T-cell (primary cell): Measurements from ENCODE around the gene CCDC102B. TPM values are rescaled to one million over a fixed set of nuclear protein-coding genes. Genes with fewer than 3 reads are reported as not detected.
"Not testable (repeated sequence)": the region's sequence is repeated elsewhere in the genome, so short reads cannot be mapped to it uniquely, and the experiment has no call there.

Experiments
- ATAC-seq, 4 experiments: fragments of 200-7000 bp in 3 of 4; fragments of 150-1000 bp in 1 of 4; cut with Tn5 transposase; replicated peaks in 1 of 4; 1 replicate in 3 of 4; 2 replicates in 1 of 4; pipeline ENCODE4 v1.10.0; 2021; ENCODE audit warnings: moderate library complexity in 3 of 4, mild to moderate bottlenecking in 2 of 4, moderate number of reproducible peaks in 1 of 4
- CTCF ChIA-PET, 2 donors: fragments of 300-600 bp; sonication (Branson Sonifier 250); formaldehyde crosslinking; loops; one replicate each; lab custom pipeline; 2022; ENCODE audit warnings: antibody characterized with exemption in 2 of 2; lab: Charles Lee
- POLR2A ChIA-PET, 2 donors: fragments of 300-600 bp; sonication (Branson Sonifier 250); formaldehyde crosslinking; loops; one replicate each; lab custom pipeline; 2022; ENCODE audit warnings: antibody characterized with exemption in 2 of 2; lab: Charles Lee
- DNase-seq, 35 experiments: peaks; one replicate each; pipeline versions ENCODE4 v3.0.0 to v3.0.0-alpha.2; 2013 to 2023
- H3K27ac ChIP-seq: one replicate; pipeline ENCODE4 v1.5.1; 2013; ENCODE audit warnings: low read length
- H3K27me3 ChIP-seq, 2 experiments: replicated peaks in 1 of 2; 1 replicate in 1 of 2; 2 replicates in 1 of 2; pipeline versions ENCODE4 v1.6.1 to v1.7.0; 2013; ENCODE audit warnings: low read length in 1 of 2, mixed read lengths in 1 of 2; ENCODE audit not compliant: control insufficient read depth in 2 of 2, insufficient read depth in 2 of 2; ENCODE audit errors: extremely low read depth in 1 of 2
- H3K36me3 ChIP-seq, 2 donors: 1 replicate in 1 of 2; 2 replicates in 1 of 2; pipeline versions ENCODE4 v1.6.1 to v1.7.0; 2013; ENCODE audit warnings: low read length in 1 of 2; ENCODE audit not compliant: control insufficient read depth in 2 of 2, insufficient read depth in 1 of 2; ENCODE audit errors: extremely low read depth in 1 of 2
- H3K4me1 ChIP-seq, 2 experiments: 1 replicate in 1 of 2; 2 replicates in 1 of 2; pipeline versions ENCODE4 v1.6.1 to v1.7.0; 2013; ENCODE audit warnings: low read length in 2 of 2, mixed read lengths in 1 of 2; ENCODE audit not compliant: insufficient read depth in 2 of 2, control insufficient read depth in 1 of 2; ENCODE audit errors: extremely low read depth in 1 of 2
- H3K4me3 ChIP-seq, 2 donors: 1 replicate in 1 of 2; 2 replicates in 1 of 2; pipeline versions ENCODE4 v1.5.1 to v1.7.0; 2013; ENCODE audit warnings: mild to moderate bottlenecking in 2 of 2, low read length in 1 of 2, moderate library complexity in 1 of 2; ENCODE audit not compliant: control insufficient read depth in 1 of 2; ENCODE audit errors: extremely low read depth in 1 of 2
- H3K9me3 ChIP-seq: 2 replicates; pipeline ENCODE4 v1.7.0; 2013
- H3K27ac Mint-ChIP-seq, 2 donors: one replicate each; pipeline ENCODE4 v1.8.0; 2020 to 2021; ENCODE audit warnings: mild to moderate bottlenecking in 2 of 2, mixed read lengths in 2 of 2
- H3K27me3 Mint-ChIP-seq, 2 donors: one replicate each; pipeline ENCODE4 v1.8.0; 2021 to 2022; ENCODE audit warnings: mixed read lengths in 2 of 2
- H3K36me3 Mint-ChIP-seq: one replicate; pipeline ENCODE4 v1.8.0; 2021; ENCODE audit warnings: mixed read lengths
- H3K4me1 Mint-ChIP-seq, 3 donors: one replicate each; pipeline ENCODE4 v1.8.0; 2020 to 2022; ENCODE audit warnings: mixed read lengths in 3 of 3, mild to moderate bottlenecking in 1 of 3
- H3K4me3 Mint-ChIP-seq, 3 donors: one replicate each; pipeline ENCODE4 v1.8.0; 2020 to 2022; ENCODE audit warnings: mild to moderate bottlenecking in 3 of 3, mixed read lengths in 3 of 3, moderate library complexity in 3 of 3
- H3K9me3 Mint-ChIP-seq, 3 donors: one replicate each; pipeline ENCODE4 v1.8.0; 2020 to 2022; ENCODE audit warnings: mixed read lengths in 3 of 3
- WGBS: methylation state at CpG from one replicate; pipeline ENCODE4 v1.1.5; 2013; ENCODE audit warnings: missing lambda C conversion rate; ENCODE audit not compliant: insufficient coverage; 5-methylcytosine and 5-hydroxymethylcytosine counted together
- total RNA-seq, 35 experiments: library from RNA in 6 of 35; stranded (reverse) in 6 of 35; fragments of 120-200 nt in 1 of 35; gene quantifications; one replicate each; pipeline versions ENCODE4 v1.2.1 to v1.2.4 and lab custom pipeline; 2013 to 2026

Gene CCDC102B
- total RNA-seq, 5 donors from 2014 or later (not counting 1 experiment from before 2014, with no cell fraction given), result 4.4 to 7.0 (median 6.1) TPM

DNA sequence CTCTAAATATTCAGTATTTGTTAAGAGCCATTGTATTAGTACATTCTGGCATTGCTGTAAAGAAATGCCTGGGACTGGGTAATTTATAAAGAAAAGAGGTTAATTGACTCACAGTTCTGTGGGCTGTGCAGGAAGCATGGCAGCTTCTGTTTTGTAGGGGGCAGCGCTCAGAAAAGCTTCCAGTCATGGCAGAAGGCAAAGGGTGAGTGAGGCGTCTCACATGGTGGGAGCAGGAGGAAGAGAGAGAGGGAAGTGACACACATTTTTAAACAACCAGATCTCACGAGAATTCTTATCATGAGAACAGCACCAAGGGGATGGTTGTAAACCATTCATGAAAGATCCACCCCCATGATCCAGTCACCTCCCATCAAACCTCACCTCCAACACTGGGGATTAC lies 13.8 kb upstream of the CCDC102B start:
- Histone ChIP-seq H3K4me3 (no peak overlapping the region), H3K9me3 (no peaks in the 10 kb centered on the region), H3K27ac (no peak overlapping the region), H3K27me3 (no peaks in the 10 kb centered on the region), H3K36me3 (no peaks in the 10 kb centered on the region), H3K4me1 (no peaks in the 10 kb centered on the region)
- Mint-ChIP-seq H3K4me3 (no peak overlapping the region), H3K4me1 (no peaks in the 10 kb centered on the region), H3K27me3 (no peaks in the 10 kb centered on the region), H3K9me3 (no peaks in the 10 kb centered on the region), H3K27ac (no peak overlapping the region), H3K36me3 (no peaks in the 10 kb centered on the region)
- DNase-seq (no peak), ATAC-seq (no peak)
- CTCF ChIA-PET, result no interaction called here
- POLR2A ChIA-PET, result no interaction called here
- no CpG with 5 or more reads among the region's 3 CpGs for WGBS

DNA sequence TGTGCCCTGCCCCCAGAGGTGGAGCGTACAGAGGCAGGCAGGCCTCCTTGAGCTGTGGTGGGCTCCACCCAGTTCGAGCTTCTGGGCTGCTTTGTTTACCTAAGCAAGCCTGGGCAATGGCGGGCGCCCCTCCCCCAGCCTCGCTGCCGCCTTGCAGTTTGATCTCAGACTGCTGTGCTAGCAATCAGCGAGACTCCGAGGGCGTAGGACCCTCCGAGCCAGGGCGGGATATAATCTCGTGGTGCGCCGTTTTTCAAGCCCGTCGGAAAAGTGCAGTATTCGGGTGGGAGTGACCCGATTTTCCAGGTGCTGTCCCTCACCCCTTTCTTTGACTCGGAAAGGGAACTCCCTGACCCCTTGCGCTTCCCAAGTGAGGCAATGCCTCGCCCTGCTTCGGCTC lies 7.6 kb upstream of the CCDC102B start:
- H3K27me3 Mint-ChIP-seq, DNase-seq, POLR2A ChIA-PET, H3K4me1 Mint-ChIP-seq, ATAC-seq, H3K36me3 ChIP-seq, H3K9me3 Mint-ChIP-seq, H3K9me3 ChIP-seq, H3K36me3 Mint-ChIP-seq, H3K4me3 Mint-ChIP-seq, H3K4me3 ChIP-seq, H3K27ac Mint-ChIP-seq, H3K4me1 ChIP-seq, H3K27ac ChIP-seq, CTCF ChIA-PET, H3K27me3 ChIP-seq: not testable (repeated sequence)
- WGBS, result 88% methylated on average over 12 of the region's 22 CpGs

DNA sequence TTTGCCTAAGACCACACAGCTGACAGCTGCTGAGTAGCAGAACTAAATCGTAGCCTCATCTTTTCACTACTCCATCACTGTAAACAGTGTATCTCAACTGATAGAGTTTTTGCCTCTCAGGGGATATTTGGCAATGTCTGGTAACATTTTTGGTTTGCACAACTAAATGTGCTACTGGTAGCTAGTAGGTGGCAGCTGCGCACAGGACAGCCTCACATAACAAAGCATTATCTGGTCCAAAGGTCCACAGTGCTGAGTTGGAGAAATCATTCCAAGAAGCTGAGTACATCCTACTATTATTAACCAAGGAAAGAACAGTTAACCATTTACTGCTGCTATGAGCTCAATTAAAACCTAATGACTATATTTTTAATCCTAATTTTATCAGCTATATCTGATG lies 6.1 kb upstream of the CCDC102B start:
- H3K27me3 Mint-ChIP-seq, result no peaks in the 10 kb centered on the region
- no CpG with 5 or more reads among the region's 2 CpGs for WGBS
- H3K36me3 ChIP-seq, result no peaks in the 10 kb centered on the region
- no peaks in the 10 kb centered on the region for H3K27me3 ChIP-seq
- no peak overlapping the region for H3K4me3 Mint-ChIP-seq
- no peaks in the 10 kb centered on the region for H3K36me3 Mint-ChIP-seq
- ChIA-PET CTCF (interaction anchor here in 1 of 2 donors (0.5 kb wide), 1 partner anchor 1641 kb away, joined by 4 read pairs; no protein-coding TSS in a partner anchor), POLR2A (interaction anchor here in 1 of 2 donors (0.6 kb wide), 1 partner anchor 38 kb away, joined by 3 read pairs; no protein-coding TSS in a partner anchor)
- H3K4me1 Mint-ChIP-seq, result no peaks in the 10 kb centered on the region
- H3K4me1 ChIP-seq, result no peaks in the 10 kb centered on the region
- DNase-seq, result no peak
- peaks cover 0 to 2% (median 0%) of the 10 kb centered on the region in 3 donors for H3K9me3 Mint-ChIP-seq
- no peak overlapping the region for H3K27ac ChIP-seq
- H3K27ac Mint-ChIP-seq, result no peak overlapping the region
- ATAC-seq, result no peak
- no peak overlapping the region for H3K4me3 ChIP-seq
- no peaks in the 10 kb centered on the region for H3K9me3 ChIP-seq

DNA sequence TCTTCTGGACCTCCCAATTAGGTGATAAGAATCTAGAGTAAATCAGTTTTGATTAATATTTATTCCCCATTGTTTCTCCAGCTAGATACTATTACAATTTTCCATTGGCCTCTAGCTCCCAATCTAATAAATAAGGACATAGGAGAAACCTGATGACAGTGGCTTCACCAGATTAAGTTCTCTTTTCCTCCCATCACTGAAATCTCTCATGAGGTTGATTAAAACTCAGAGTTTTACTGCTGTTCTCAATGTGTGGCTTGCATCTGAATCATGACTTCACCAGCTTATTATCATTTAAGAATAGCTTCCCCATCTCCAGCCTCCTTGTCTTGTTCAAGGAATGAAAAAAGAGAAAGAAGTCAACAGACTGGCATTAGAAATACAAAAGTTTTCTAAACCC lies 3.9 kb upstream of the CCDC102B start:
- Mint-ChIP-seq H3K9me3 (peaks cover 0 to 2% (median 0%) of the 10 kb centered on the region in 3 donors), H3K4me3 (no peak overlapping the region), H3K27me3 (no peaks in the 10 kb centered on the region), H3K36me3 (no peaks in the 10 kb centered on the region), H3K4me1 (no peaks in the 10 kb centered on the region), H3K27ac (no peak overlapping the region)
- no peaks in the 10 kb centered on the region for H3K9me3 ChIP-seq
- no peaks in the 10 kb centered on the region for H3K27me3 ChIP-seq
- CTCF ChIA-PET, result no interaction called here
- H3K4me3 ChIP-seq, result no peak overlapping the region
- no peak overlapping the region for H3K27ac ChIP-seq
- ATAC-seq, result no peak
- no peak for DNase-seq
- H3K4me1 ChIP-seq, result no peaks in the 10 kb centered on the region
- no peaks in the 10 kb centered on the region for H3K36me3 ChIP-seq
- POLR2A ChIA-PET, result no interaction called here

DNA sequence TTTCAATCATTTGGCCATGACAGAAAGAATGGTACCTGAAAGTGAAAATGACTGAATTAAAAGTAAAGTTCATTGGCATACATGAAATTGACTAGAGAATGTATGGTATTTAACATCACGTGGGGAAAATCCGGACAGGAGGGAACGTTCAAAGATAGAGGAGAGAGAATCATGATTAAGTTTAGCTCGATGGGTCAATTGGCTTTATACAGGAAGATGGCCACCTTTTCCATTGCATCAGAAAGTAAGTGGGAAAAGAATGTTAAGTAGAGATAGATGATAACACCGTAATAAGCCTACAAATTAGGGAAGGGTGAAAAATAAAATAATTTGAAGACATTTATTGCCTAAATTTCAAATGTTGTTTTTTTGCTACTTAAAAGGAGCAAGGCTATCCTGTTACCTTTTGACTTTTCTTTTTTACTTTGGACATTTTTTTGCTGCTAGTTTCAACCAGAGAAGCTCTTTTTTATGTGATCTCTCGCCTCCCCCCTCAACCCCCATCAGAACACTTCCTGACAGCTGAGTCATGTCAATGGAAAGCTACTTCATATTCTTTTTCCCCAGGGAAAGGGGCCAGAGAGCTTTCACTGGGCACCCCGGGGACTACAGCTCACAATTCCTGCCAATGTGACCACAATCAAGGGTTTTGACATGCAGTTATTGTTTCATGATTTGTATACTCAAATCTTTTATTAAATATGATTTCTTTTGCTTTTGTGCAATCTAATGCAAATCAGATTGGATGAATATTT lies 767 bp upstream of the CCDC102B start:
- DNase-seq, result no peak
- Mint-ChIP-seq H3K36me3 (no peaks in the 10 kb centered on the region), H3K9me3 (no peaks in the 10 kb centered on the region), H3K4me3 (no peak overlapping the region), H3K27me3 (no peaks in the 10 kb centered on the region), H3K4me1 (no peaks in the 10 kb centered on the region), H3K27ac (no peak overlapping the region)
- Histone ChIP-seq H3K36me3 (no peaks in the 10 kb centered on the region), H3K4me3 (no peak overlapping the region), H3K9me3 (no peaks in the 10 kb centered on the region), H3K27me3 (no peaks in the 10 kb centered on the region), H3K4me1 (no peaks in the 10 kb centered on the region), H3K27ac (no peak overlapping the region)
- ChIA-PET CTCF (interaction anchor here in 1 of 2 donors (0.7 kb wide), 1 partner anchor 1757 kb away, joined by 3 read pairs; no protein-coding TSS in a partner anchor), POLR2A (no interaction called here)
- 100% methylated on average over 1 of the region's 7 CpGs for WGBS
- ATAC-seq, result no peak

DNA sequence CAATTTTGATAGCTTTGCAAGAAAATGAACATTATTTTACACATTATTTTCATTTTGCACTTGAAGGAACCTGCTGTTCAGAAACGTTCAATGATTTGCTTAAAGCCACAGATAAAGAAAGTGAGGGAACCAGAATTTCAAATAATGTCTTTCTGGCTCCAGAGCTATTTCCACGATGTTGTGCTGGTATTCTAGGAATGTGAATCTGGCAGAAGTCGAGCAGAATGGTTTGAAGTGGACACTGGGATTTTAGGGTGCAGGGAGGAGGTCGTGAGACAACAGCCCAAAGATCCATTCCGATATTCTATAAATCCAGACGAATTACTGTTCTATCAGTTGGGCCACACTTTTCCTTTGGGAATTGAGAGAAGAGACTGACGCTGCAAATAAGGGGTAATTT lies 2.2 kb downstream of the CCDC102B start:
- no peaks in the 10 kb centered on the region for H3K27me3 Mint-ChIP-seq
- H3K9me3 ChIP-seq, result no peaks in the 10 kb centered on the region
- no peak overlapping the region for H3K27ac ChIP-seq
- H3K36me3 Mint-ChIP-seq, result no peaks in the 10 kb centered on the region
- DNase-seq, result no peak
- no peaks in the 10 kb centered on the region for H3K36me3 ChIP-seq
- no peaks in the 10 kb centered on the region for H3K4me1 ChIP-seq
- H3K27ac Mint-ChIP-seq, result no peak overlapping the region
- no peaks in the 10 kb centered on the region for H3K9me3 Mint-ChIP-seq
- ChIA-PET CTCF (no interaction called here), POLR2A (no interaction called here)
- H3K4me3 Mint-ChIP-seq, result no peak overlapping the region
- H3K4me3 ChIP-seq, result no peak overlapping the region
- ATAC-seq, result no peak
- no peaks in the 10 kb centered on the region for H3K27me3 ChIP-seq
- WGBS, result 64% methylated on average over 5 of the region's 7 CpGs
- no peaks in the 10 kb centered on the region for H3K4me1 Mint-ChIP-seq
